HG02973 (cell line): ENCODE measurements around the gene TTC38.
A peak's percentile ranks its signal among the peaks of the same experiment; 100 is the strongest.

Source experiments
- ATAC-seq: cut with Tn5 transposase; IDR thresholded peaks from one replicate; pipeline ENCODE4 v1.9.1; 2021; ENCODE audit warnings: moderate library complexity; ENCODE audit not compliant: unreplicated experiment

Gene TTC38

GRCh38 chr22:46267431-46268279 is at the start of gene TTC38:
Gene TTC38, plus strand, starts transcription at chr22:46268008. Its CDS starts 32 bp downstream, at chr22:46268040.
- ATAC-seq = peak; percentile 67

GRCh38 chr22:46219636-46220035 is 48.2 kb upstream of the TTC38 start:
- no peak for ATAC-seq

DNA sequence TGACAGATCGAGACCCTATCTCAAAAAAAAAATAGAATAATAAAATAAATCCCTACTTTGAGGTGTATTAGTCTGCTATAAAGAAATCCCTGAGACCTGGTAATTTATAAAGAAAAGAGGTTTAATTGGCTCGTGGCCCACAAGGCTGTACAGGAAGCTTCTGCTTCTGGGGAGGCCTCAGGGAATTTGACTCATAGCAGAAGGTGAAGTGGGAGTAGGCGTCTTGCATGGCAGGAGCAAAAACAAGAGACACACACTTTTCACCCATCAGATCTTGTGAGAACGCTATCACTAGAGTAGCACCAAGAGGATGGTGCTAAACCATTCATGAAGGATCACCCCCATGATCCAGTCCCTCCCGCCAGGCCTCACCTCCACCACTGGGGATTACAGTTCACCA is 46.9 kb upstream of the TTC38 start:
- ATAC-seq = no peak

DNA sequence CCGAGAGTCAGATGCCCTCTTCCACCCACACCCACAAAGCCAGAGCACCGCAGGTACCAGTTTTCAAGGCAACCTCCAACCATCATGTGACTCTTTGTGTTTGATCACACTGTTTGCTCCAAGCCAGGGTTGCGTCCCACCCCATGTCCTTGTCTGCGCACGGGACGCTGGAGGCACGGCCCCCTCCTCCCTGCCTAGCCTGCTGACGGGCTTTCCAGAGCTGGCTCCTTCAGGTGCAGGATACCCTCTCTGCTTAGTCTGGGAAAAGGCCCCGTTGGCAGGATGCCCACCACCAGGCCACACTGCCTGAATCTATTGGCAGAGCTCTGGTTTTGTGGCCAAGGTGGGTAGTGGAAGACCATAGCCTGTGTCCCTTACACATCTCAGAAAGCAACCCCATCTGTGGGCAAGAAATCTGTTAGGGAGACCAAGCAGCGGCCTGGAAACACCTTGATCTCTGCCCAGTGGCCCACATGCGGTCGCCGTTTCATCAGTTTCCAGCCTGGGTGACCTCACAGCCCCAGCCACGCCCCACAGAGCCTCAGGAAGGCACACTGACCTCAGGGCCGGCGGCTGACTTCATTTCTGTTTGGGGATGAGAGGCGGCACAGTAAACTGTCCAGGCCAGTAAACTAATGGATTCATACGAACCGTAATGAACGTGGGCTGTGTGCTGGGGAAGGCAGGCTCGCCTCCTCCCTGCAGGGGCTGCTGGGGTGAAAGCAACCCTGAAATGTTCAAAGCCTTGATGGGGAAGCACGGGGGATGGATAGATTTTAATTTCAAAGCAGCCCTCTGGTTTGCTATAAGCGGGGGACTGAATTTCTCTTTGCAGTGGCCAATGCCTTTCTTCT is 43.5 kb upstream of the TTC38 start:
- ATAC-seq = no peak

DNA sequence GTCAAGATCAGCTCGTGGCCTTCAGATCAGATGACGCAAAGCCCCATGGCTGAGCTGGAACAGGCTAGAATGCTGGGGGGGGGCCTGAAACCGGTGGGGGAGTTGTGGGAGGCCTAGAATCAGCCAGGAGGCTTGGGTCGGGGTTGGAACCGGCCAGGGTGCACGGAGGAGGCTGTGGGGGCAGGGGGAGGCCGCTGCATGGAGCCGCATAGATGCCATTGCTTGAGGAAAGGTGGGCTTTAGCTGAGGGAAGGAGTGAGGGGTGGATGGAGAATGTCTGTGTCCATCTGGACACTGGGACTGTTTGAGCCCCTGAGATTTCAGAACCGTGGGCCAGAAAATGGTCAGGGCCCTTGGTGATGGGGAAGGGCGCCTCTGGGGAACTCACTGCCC is 42.9 kb upstream of the TTC38 start:
- ATAC-seq = no peak

DNA sequence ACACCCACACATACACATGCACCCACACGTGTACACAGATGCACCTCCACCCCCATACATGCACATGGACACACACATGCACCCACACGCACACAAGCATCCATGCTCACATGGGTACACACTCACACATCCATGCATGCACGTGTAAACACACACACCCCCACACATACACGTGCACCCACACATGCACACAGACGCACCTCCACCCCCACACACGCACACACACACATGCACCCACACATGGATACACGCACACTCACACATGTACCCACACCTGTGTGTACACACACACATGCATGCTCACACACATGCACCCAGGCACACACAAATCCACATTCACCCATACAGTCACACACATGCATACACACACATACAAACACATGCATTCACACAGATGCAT is 42.2 kb upstream of the TTC38 start:
- ATAC-seq = no peak

GRCh38 chr22:46226577-46226976 is 41.2 kb upstream of the TTC38 start:
- no peak for ATAC-seq

- no peak for ATAC-seq
Measured at GRCh38 chr22:46229701-46230100, 38.1 kb upstream of the TTC38 start.

GRCh38 chr22:46230262-46230901 is 37.4 kb upstream of the TTC38 start:
- ATAC-seq = no peak

DNA sequence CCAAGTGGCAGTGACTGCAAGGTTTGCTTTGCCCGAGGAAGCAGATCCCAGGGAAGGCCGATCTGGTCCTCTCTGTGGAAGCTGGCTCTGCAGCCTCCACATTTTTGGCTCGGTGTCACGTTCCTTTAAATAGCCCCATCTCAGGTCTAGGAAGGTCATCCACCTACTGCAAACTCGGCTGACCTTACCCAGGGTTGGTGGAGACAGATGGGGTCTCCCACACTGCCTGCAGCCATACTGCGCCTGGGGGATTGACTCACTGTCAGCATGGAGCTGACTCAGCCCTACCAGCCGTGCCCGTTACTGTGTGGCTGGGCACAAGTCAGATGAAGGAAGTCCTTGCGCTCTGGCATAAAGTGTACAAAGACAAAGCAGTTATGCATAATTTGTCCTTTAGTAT is 34.6 kb upstream of the TTC38 start:
- ATAC-seq = no peak

- no peak for ATAC-seq
Measured at GRCh38 chr22:46234969-46235368, 32.8 kb upstream of the TTC38 start.

GRCh38 chr22:46237453-46238124 is 30.2 kb upstream of the TTC38 start:
- no peak for ATAC-seq

GRCh38 chr22:46238541-46238940 is 29.3 kb upstream of the TTC38 start:
- no peak for ATAC-seq

GRCh38 chr22:46239261-46240048 is 28.4 kb upstream of the TTC38 start:
- no peak for ATAC-seq

DNA sequence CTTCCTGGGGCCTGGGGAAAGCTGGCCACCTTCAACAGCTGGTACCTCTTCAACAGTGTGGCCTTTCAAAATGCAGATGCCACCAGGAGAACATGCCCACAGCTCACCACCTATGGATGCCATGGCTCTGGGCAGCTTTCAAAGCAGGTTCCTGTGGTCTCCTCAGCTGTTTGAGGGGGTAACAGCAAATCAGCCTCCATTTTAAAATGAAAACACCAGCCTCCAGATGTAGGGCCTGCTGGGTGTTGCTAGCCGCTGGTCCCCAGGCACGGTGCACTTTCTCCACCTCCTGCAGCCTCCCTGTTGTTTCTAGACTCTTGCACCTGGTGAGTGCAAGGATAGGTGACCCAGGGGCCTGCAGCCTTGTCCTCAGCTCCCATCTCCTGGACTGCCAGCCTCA is 27.7 kb upstream of the TTC38 start:
- ATAC-seq = no peak

DNA sequence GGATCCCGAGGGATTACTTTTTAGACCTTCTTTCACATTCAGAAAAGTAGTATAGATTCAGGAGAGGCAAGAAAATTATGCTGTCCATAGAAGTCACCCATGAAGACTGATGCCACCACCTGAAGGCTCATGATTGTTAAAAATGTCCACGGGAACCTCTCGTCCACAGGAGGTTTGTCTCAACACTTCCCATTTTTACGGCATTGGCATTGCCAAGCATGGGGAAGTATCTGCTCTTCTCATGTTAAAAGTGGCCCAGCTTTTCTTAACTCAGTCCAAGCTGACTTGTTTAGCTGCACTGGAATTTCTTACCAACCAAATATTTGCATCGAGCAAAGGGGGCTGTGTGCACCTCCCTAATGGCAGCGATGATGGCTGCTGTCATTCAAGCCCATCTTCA is 27.3 kb upstream of the TTC38 start:
- ATAC-seq = no peak

DNA sequence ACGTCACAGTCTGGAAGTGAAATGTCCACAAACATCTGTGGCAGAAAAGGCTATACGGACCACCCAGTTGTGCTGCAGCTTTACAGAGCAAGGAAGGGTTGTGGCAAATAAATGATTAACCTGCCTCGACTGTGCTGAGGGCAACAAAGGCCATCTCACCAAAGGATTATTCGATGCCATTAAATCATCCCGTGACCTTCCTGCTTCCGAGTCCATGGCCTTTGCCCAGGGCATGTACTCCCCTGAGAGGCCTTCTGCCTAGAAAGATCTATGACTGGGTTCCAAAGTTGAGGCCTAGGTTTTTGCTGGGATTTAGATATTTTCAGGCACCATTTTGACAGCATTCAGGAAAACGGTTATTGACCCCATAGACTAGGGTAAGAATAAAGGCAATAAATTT is 26.9 kb upstream of the TTC38 start:
- ATAC-seq = no peak

DNA sequence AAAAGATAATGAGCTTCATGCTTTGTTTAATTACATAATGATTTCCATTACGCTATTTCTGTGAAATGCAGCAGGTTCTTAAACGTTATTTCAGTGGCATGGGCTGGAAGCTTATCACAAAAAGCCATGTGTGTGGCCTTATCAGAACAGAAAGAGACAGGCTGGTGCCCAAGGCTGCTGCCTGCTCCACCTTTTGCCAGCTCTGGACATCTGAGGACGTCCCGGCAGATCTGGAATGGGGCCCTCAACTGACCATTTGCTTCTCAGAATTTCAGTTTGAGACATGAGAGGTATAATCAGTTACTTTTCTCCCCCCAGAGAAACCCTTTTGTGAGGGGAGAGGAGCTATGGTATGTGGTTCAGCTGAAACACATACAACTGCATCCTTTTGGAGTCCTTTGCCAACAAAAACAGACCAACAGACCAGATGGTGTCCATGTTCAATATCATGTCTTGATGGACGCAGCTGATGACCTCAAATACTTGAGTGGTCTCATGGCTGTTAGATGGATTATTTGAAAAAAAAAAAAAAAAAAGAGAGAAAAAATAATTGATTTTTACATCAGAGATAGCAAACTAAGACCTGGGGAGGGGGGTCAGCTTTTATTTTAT is 26.3 kb upstream of the TTC38 start:
- no peak for ATAC-seq

- no peak for ATAC-seq
Measured at GRCh38 chr22:46242076-46242475, 25.7 kb upstream of the TTC38 start.

GRCh38 chr22:46244771-46245170 is 23.0 kb upstream of the TTC38 start:
- ATAC-seq = no peak
